Choroid plexus epithelial cell (primary cell): ENCODE measurements around the gene JUP.

Experiments
- DNase-seq: peaks from one replicate; pipeline ENCODE4 v3.0.0-alpha.2; 2010; ENCODE audit warnings: low read depth
- H3K4me3 ChIP-seq: 2 replicates; pipeline ENCODE4 v1.5.1; 2011; ENCODE audit warnings: low read depth, mild to moderate bottlenecking, control low read depth, low read length, moderate library complexity
- TF ChIP-seq, protein P1 (sequence below): conservative IDR thresholded peaks from 2 replicates; pipeline ENCODE4 v1.5.1; 2011; ENCODE audit warnings: low read depth, mild to moderate bottlenecking, control low read depth, inconsistent platforms, low read length, moderate library complexity

The JUP gene

GRCh38 chr17:41730479-41730878 is 56.0 kb downstream of the JUP start:
- TF ChIP-seq, protein P1, sequence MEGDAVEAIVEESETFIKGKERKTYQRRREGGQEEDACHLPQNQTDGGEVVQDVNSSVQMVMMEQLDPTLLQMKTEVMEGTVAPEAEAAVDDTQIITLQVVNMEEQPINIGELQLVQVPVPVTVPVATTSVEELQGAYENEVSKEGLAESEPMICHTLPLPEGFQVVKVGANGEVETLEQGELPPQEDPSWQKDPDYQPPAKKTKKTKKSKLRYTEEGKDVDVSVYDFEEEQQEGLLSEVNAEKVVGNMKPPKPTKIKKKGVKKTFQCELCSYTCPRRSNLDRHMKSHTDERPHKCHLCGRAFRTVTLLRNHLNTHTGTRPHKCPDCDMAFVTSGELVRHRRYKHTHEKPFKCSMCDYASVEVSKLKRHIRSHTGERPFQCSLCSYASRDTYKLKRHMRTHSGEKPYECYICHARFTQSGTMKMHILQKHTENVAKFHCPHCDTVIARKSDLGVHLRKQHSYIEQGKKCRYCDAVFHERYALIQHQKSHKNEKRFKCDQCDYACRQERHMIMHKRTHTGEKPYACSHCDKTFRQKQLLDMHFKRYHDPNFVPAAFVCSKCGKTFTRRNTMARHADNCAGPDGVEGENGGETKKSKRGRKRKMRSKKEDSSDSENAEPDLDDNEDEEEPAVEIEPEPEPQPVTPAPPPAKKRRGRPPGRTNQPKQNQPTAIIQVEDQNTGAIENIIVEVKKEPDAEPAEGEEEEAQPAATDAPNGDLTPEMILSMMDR, result no peak
- no peak overlapping the region for H3K4me3 ChIP-seq
- DNase-seq, result no peak

GRCh38 chr17:41728056-41728455 is 58.5 kb downstream of the JUP start:
- TF ChIP-seq, protein P1, result no peak
- no peak for DNase-seq
- no peak overlapping the region for H3K4me3 ChIP-seq

GRCh38 chr17:41725134-41725533 is 61.4 kb downstream of the JUP start:
- no peak for DNase-seq
- no peak overlapping the region for H3K4me3 ChIP-seq
- TF ChIP-seq, protein P1, result no peak

- TF ChIP-seq, protein P1, result no peak
- H3K4me3 ChIP-seq, result no peak overlapping the region
- no peak for DNase-seq
Measured at GRCh38 chr17:41724476-41725050, 61.9 kb downstream of the JUP start.

DNA sequence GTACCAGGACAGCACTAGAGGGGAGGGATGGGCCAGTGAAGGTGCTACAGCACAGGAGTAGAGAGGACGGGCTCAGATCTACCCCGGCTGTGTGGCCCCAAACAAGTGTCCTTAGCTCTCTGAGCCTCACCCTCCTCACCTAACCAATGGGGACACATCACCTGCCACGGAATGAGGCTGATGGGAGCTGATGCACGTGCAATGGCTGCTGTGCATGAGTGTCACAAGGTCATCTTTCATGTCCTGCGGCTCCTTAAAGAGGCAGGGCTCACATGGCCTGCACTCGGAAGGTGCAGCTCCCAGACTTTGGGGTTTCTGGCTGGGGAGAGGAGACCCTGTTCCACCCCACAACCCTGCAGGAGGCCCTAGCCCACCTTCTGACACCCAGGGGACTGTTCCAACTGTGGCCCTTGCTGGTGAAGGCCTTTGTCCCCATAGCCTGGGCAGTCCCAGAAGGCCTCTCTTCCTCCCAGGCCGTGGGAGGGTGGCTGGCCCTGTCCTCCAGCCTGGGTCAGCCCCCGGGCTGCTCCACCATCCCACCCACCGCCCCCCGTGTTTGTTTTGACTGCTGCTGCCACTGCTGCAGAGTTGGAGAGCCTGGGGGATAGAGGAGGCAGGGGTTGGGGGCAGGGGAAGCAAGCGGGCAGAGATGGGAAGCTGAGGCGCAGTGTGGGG is 62.6 kb downstream of the JUP start:
- no peak for DNase-seq
- no peak overlapping the region for H3K4me3 ChIP-seq
- TF ChIP-seq, protein P1, result no peak

GRCh38 chr17:41722231-41722630 is 64.3 kb downstream of the JUP start:
- TF ChIP-seq, protein P1, result no peak
- no peak for DNase-seq
- no peak overlapping the region for H3K4me3 ChIP-seq

GRCh38 chr17:41718287-41718645 is 68.2 kb downstream of the JUP start:
- TF ChIP-seq, protein P1, result no peak
- no peak for DNase-seq
- H3K4me3 ChIP-seq, result no peak overlapping the region
